HG03095 (cell line): ENCODE measurements around the gene SLC19A2.
A peak's percentile ranks its signal among the peaks of the same experiment; 100 is the strongest.
"Not testable (repeated sequence)": the region's sequence is repeated elsewhere in the genome, so short reads cannot be mapped to it uniquely, and the experiment has no call there.

Experiments used
- ATAC-seq: cut with Tn5 transposase; IDR thresholded peaks from one replicate; pipeline ENCODE4 v1.9.1; 2021; ENCODE audit warnings: moderate library complexity; ENCODE audit not compliant: unreplicated experiment

SLC19A2 gene

DNA sequence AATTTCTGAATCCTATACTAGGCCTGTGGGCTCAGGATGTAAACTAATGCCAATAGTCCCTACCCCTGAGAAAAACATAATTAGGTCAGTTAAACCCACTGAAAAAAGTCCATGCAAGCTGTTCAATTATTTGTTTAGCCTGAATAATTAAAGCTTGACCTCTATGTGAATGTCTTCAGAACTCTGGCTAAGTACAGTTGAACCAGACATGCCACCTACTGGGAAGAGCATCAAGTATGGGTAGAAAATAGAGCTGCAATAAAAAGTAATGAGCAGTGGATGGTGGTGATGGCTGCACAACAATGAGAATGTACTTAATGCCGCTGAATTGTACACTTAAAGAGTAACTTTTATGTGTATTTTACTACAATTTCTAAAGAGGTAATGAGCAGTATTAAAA lies 23.6 kb upstream of the SLC19A2 start:
- no peak for ATAC-seq

DNA sequence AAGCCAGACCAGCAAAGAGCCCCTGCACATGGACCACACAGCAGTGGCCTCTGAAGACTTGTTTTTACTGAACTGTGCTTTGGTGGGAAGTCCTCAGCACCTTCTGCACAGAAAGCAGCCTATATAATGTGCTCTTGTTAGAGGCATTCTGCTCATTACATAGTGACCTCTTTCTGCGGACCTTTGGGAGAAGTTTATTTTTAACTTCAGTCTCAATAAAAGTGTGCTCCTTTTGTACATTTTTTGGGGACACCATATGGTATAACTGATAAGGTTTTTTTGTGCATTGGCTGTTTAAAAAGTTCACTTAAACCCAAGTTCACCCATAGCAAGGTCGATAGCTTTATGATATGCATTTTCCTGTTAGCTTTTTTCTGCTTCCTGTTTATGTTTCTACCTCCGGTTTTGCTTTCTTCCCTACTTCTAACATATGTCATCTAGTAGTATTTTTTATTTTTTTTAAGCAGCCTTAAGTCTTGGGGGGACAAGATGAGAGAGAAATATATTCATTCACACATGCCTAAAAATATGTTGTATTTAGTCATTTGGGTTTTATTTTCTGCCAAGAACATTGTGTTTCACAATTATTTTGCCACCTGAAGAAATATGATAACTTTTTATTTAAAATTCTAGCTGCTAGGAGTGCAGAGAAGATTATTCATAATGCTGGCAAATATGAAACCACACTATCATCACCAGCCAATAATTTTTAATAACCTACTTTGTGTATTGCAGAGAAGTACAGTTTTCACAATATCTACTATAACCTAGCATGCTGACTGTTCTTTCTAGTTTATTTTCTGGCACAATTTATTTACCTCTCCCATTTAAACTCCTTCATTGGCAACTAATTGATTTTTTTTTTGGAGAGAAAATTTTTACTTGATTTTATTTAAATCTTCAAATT lies 22.9 kb upstream of the SLC19A2 start:
- ATAC-seq = no peak

DNA sequence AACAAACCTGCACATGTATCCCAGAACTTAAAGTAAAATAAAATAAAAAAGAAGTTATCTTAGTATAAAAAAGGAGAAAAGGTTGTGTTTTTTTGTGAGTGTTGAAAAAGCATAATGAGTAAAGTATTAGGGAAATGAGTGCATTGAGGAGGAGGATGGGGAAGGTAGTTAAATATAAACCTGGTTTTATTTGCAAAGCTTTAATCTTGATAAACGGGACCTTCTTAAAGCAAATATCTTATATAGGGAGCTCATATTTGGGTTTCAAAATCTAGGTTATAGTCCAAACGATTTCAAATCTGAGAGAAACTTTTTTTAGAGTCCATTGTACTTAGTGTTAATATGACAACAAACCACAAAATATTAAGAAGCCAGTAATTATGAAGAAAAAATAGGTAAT lies 21.7 kb upstream of the SLC19A2 start:
- no peak for ATAC-seq

DNA sequence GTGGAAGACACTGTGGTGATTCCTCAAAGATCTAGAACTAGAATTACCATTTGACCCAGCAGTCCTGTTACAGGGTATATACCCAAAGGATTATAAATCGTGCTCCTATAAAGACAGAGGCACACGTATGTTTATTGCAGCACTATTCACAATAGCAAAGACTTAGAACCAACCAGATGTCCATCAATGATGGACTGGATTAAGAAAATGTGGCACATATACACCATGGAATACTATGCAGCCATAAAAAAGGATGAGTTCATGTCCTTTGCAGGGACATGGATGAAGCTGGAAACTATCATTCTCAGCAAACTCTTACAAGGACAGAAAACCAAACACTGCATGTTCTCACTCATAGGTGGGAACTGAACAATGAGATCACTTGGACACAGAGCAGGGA lies 17.9 kb upstream of the SLC19A2 start:
- not testable (repeated sequence) for ATAC-seq

DNA sequence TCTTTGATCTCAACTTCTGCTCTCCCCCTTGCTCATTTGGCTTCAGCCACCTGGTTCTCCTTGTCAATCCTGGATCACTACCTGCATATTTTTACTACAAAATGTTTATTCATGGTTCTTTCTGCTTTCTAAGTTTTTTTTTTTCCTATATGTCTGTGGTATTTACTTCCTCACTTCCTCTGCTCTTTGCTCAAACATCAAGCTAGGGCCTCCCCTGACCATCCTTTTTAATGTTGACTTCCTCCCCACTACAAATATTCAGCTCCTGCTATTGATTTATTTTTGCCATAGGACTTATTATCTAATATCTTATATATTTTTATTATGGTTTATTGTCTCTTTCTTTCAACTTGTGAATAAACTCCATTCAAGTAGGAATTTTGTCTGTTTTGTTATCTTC lies 14.1 kb upstream of the SLC19A2 start:
- ATAC-seq = no peak

DNA sequence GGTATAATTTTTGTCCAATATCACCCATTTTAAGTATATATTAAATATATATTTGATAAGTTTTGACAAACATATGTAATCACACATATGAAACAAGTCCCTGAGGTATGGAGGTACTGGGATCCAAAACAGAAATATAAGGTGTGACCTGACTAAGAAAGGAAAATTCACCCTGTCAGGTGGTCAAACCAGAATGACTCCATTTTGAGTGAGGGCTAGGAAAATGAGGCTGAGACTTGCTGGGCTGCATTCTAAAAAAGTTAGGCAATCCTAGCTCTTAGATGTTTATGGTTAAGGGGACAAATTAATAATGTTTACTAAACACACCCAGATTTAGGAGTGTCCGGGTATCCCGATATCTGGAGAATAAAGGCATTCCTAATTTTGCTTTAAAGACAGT lies 11.6 kb upstream of the SLC19A2 start:
- no peak for ATAC-seq

DNA sequence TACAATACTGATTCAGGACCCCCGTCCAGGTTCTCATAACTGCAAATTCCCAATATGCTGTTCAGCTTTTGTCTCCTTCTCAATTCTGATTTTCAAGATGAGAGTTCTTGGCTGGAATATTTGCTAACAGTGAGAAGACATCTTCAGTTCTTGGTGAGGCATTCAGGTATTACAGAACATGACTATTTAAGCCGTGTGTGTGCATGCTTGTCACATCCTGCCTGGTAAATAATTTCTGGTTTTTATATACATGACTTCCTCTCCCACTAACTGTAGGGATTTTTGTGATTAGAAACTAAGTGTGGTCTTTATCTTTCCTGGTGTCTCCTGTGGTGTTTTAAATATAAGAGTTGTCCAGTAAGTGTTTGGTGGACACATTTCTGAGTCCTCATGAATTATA lies 10.2 kb upstream of the SLC19A2 start:
- no peak for ATAC-seq

DNA sequence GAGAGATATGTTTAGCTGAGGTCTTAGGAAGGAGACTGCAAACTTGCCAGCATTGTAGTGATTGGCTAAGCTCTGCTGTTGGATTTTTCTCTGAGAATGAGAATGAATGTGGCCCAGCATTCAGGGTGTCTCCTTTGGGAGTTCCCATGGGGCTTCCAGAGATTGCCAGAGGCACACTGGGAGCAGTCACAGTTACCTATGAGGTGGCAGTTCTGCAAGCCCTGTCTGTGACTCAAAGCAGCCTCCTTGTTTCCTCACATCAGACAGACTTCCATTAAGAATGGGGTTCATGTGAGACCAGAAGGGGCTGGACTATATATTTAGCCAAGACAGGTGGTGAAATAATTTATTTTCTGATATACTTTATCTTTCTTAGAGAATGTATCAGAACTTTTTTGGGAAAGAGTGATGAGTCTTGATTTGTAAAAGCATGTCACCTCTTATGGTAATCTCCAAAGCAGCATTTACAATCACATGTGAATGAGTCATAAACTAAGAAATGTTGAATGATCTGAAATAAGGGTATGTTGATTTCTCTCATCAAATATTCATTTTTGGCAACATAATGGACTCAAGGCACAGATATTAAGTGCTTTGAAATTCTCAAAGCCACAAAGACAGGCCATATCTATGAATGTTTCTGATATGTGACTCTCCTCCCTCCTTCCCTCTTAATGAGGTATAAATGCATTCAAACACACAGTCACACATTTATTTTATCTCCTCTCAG lies 9.5 kb upstream of the SLC19A2 start:
- no peak for ATAC-seq

DNA sequence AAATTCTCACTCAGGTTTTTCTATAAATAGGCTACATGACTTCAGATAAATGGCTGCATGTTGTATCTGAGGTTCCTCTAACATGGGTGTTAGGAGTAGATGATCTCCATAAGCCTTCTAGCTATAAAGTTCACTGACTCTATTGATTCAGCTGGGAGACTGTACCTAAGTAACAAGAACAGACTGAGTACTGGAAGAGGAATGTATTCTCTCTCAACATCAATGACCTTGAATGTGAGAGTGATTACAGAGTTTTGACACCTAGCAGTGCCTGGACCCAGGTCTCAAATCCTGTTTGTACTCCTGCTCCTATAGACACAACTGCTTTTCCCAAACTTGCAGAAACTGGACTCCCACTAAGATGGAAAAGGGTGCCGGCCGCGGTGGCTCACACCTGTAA lies 8.6 kb upstream of the SLC19A2 start:
- no peak for ATAC-seq

DNA sequence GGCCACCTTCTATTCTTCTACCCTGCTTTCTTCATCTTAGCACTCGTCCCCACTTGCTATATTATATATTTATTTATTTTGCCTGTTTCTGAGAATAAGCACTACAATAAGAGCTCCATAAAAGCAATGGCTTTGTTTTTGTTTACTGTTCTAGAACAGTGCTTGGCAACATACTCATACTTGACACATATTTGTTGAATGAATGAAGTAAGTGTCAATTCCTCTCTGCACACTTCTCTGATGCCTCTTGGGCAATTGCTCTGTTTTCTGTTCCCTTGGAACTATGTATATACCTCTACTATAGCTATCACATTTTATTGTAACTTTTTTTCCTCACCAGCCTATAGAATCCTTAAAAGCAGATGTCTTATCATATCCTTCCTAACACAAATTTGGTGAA lies 7.5 kb upstream of the SLC19A2 start:
- no peak for ATAC-seq

DNA sequence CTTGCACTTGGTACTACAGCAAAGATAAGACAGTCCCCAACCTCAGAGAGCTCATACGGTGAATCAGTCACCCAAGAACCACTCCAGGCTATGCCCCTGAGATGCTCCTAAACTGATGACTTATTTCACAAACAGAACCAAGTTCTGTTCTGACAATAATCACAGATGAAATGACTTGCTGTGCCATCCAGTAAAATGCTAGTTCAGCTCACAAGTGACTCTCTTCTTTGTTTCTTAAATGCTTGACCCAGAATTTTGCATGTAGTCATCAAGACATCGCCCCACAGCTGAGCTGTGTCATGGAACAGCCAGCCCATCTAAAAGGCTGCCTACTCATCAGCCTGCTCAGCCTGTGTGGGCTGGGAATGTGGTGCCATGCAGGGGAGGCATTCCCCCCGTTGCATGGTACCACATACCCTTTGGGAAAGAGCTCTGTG lies 6.1 kb upstream of the SLC19A2 start:
- no peak for ATAC-seq

DNA sequence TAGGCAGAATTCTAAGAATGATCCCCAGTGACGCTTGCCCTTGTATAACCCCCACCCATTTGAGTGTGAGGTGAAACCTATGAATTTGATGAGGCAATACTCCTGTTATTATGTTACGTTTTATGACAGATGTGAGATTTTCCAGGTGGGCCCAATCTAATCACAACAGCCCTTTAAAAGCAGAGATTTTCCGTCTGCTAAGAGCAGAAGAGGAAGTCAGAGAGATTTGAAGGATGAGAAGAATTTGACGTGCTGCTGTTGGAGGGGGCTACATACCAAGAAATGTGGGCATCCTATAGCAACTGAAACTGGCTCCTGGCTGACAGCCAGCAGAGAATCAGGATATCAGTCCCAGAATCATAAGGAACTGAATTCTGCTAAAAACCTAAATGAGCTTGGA lies 2.4 kb upstream of the SLC19A2 start:
- ATAC-seq = no peak

DNA sequence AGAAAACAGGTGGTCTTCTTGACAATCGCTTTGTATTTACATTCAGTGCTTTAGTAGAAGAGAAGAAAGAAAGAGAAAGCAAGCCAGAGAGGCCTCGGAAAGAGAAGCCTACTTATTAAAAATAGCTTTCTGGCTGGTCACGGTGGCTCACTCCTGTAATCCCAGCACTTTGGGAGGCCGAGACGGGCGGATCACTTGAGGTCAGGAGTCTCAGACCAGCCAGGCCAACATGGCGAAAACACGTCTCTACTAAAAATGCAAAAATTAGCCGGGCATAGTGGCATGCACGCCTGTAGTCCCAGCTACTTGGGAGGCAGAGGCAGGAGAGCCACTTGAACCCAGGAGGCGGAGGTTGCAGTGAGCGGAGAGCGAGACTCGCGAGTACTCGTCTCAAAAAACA lies 1.8 kb upstream of the SLC19A2 start:
- no peak for ATAC-seq

DNA sequence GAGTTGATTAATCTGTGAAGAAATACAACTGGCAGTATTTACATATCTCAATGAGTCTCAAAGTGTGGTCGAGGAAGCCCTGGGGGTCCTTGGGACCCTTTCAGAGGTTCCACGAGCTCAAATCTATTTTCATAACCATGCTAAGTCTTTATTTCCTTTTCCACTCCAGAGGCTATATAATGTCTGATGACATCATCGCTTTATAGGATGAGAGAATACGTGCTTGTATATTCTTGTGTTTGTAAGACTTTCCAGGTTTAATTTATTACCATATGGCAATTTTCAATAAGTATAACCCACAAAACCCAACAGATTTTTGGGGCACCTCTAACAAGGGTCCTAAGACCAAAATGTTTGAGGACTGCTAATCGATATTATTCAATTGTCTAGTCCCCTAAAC lies 1.4 kb upstream of the SLC19A2 start:
- no peak for ATAC-seq

DNA sequence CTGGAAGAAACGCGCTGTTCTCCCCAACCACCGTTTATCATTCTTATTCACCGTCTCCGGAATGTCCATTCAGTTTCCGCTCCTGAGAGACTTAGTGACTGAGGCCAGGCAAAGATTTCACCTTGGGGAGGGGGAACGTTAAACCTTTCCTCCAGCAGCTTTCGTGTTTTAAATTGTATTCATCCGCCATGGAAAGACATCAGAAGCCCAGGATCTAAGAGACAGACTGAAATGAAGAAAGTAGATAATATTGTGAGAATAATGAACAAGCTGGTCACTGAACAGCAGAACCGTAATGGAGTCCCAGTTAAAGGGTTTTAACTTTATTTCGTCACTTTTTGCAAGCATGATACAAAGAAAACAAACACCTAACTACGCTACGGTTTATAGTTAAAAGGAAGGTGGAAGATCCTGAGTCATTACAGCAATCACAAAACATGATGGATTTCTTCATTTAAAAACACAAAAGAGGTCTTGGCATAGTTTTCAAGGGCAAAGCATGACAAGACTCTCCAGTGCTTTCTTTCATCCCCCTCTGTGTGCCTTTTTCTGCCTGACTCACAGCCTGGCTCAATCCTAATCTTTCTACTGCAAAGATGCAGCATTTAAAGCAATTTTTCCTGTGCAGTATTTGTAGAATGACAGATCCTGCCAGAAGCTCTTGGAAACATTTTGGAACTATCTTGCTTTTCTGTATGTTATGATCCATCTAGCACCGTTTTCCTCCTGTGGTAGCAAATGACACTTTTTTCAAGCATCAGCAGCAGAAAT lies 722 bp upstream of the SLC19A2 start:
- no peak for ATAC-seq

DNA sequence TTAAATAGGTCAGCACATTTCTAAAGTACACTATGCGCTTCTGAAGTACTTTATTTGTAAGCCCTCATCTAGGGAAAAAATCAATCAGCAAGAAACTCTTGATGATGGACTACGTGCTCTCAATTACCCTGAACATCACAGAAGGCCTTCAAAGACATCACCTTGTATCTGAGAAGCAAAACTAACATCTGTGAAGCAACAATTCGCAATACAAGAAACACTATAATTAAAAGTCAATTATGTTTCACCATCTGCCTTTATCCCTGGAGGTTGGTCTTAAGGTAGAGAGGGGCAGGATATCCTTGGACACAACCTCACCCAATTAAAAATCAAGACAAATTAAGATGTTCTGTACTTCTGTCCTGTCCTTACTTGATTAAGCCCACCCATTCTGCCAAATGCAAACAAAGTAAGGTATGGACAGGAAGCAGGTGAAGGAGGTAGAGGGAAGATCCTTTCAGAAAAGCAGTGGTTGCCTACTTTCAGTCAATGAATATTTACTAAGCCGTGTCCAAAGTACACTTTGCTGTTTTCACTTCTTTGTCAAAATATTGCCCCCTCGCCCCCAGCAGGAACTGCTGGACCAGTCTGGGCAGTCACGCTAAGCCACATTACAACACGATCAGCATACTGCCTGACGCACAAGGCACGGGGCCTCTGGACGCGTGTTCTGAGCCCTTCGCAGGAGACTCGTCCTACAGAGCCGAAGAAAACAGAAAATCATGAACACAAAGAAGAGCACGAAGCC lies 887 bp downstream of the SLC19A2 start:
- peak; percentile 19 for ATAC-seq

DNA sequence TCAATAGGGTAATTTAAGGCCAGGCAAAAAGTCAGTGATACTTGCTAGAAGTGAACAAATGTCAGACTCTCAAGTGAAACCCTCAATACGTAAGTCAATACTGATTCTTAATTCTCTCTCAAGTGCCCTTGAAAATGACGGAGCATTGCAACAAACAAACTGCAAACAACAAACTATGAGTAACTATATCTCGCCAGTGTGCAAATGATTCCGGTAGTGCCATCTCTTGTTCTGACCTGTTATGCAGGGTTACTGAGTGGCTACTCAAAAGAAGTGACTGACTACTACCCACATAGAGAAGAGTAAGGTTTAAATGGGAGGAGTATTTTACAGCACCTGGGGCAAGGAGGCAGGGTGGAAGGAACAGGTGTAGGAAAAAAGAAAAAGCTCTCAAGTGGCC lies 1.6 kb downstream of the SLC19A2 start:
- ATAC-seq = no peak

DNA sequence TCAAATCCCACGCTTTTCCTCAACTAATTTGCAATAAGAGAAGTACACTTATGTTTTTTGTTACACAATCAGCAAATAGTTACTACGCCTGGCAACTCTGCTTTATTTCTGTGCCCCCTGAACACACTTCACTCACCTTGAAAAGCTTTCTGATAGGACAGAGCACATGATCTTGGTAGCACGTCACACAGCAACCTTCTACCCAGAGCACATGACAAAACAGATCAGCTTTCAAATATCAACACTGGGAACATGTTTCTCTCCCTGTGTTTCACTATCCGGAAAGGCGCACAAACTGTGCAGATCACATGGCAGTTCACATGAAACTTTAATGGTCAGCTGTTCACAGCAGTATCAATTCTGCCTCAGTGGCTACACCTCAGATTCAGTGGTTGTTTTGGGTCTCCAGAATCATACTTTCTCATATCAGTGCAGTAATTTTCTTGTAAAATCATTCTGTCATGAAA lies 2.2 kb downstream of the SLC19A2 start:
- no peak for ATAC-seq

DNA sequence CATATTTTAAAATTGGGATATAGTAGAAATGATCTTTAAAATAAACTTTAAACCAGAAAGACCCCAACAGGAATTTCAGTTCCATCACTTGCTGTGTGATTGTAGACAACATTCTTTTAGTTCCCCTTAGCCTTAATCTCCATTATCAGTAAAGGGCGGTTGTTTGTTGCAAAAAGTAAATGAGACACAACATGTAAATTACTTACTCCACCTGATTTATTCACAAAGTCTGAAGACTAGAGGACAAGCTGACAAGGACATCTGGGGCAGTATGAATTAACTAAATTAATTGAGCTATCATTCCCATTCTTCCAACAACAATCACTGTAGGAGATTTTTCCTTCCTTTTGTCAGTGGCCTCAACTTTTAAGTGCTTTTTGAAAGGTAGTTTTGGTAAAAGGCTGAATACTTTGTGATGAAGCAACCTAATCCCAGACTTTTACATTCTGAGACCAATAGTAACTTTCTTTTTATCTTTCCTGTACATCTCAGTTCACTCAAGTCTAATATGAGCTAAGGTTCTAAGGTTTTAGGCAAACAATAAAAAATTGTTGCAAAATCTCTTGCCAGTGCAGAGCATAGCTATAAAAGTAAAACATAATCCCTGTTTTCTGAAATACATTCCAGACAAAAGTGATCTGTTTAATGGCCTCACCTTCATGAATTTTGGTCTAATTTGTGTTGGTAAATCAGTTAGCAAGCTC lies 6.2 kb downstream of the SLC19A2 start:
- no peak for ATAC-seq

DNA sequence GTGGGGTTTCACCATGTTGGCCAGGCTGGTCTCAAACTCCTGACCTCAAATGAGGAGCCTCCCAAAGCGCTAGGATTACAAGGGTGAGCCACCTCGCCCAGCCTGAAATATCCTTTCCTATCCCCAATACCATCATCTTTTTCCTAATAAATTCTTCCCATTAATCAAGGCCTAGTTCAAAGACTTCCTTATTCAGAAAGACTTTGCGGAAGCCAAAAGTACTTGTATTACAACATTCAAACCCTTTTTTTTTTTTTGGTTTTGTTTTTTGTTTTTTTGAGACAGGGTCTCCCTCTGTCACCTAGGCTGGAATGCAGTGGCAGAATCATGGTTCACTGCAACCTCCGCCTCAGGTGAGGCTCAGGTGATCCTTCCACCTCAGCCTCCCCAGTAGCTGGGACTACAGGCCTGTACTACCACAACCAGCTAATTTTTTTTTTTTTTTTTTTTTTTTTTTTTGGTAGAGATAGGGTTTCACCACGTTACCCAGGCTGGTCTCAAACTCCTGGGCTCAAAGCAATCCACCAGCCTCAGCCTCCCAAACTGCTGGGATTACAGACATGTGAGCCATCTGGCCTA lies 7.6 kb downstream of the SLC19A2 start:
- ATAC-seq = no peak
